MCF 10A (cell line): Measurements from ENCODE around the gene GALNT9. TPM values are rescaled to one million over a fixed set of nuclear protein-coding genes. Genes with fewer than 3 reads are reported as not detected.

Experiments used
- BruUV-seq: library from RNA; stranded (reverse); fragments of 400-500 nt; replicated peaks from 2 replicates; lab custom pipeline; 2021; lab: Mats Ljungman, UMichigan
- CTCF ChIA-PET: fragments of 300-600 bp; sonication (Branson Sonifier 250); formaldehyde crosslinking; extraction: SDS; loops from one replicate; lab custom pipeline; 2021; ENCODE audit warnings: antibody characterized with exemption, inconsistent platforms; lab: Yijun Ruan, JAX
- POLR2A ChIA-PET: fragments of 300-600, 350-650 bp; sonication (Branson Sonifier 250); formaldehyde crosslinking; extraction: SDS; loops from one replicate; lab custom pipeline; 2020; ENCODE audit warnings: antibody characterized with exemption, inconsistent platforms; lab: Yijun Ruan, JAX
- DNase-seq: peaks from one replicate; pipeline ENCODE4 v3.0.0-alpha.2; 2018; ENCODE audit not compliant: unreplicated experiment
- H3K27ac Mint-ChIP-seq: one replicate; pipeline ENCODE4 v1.8.0; 2022; ENCODE audit warnings: mild to moderate bottlenecking, low read depth, mixed read lengths; ENCODE audit not compliant: unreplicated experiment
- H3K27me3 Mint-ChIP-seq: one replicate; pipeline ENCODE4 v1.8.0; 2022; ENCODE audit warnings: mixed read lengths; ENCODE audit not compliant: insufficient read depth, unreplicated experiment
- H3K36me3 Mint-ChIP-seq: one replicate; pipeline ENCODE4 v1.8.0; 2022; ENCODE audit warnings: mild to moderate bottlenecking, moderate library complexity, mixed read lengths; ENCODE audit not compliant: insufficient read depth, unreplicated experiment
- H3K4me1 Mint-ChIP-seq: one replicate; pipeline ENCODE4 v1.8.0; 2022; ENCODE audit warnings: mixed read lengths; ENCODE audit not compliant: insufficient read depth, unreplicated experiment
- H3K4me3 Mint-ChIP-seq: one replicate; pipeline ENCODE4 v1.8.0; 2022; ENCODE audit warnings: mild to moderate bottlenecking, moderate library complexity, mixed read lengths; ENCODE audit not compliant: unreplicated experiment
- H3K9me3 Mint-ChIP-seq: one replicate; pipeline ENCODE4 v1.8.0; 2022; ENCODE audit warnings: mixed read lengths; ENCODE audit not compliant: unreplicated experiment
- CTCF ChIP-seq: fragments of 200-600 bp; IDR thresholded peaks from one replicate; pipeline ENCODE4 v1.8.0; 2022; ENCODE audit warnings: antibody characterized with exemption, mild to moderate bottlenecking; ENCODE audit not compliant: unreplicated experiment
- intact Hi-C: fragments of 100-400 bp; cut with micrococcal nuclease; formaldehyde crosslinking; loops from 2 replicates; pipeline ENCODE4 v1.14.1; 2022
- total RNA-seq: library from RNA; stranded (reverse); gene quantifications from 2 replicates; pipeline ENCODE4 v1.2.3, GENCODE V29; 2022

Gene GALNT9
- total RNA-seq, 1 experiment from 2014 or later = 4.4 TPM

- no peaks in the 10 kb centered on the region for H3K36me3 Mint-ChIP-seq
- POLR2A ChIA-PET = interaction anchor here (1.4 kb wide), 1 partner anchor 8 kb away, joined by 3 read pairs; no protein-coding TSS in a partner anchor
- BruUV-seq = no TSS peak
- TF ChIP-seq CTCF = no peak
- no peak overlapping the region for H3K27ac Mint-ChIP-seq
- intact Hi-C loops = no loop called here
- no peak for DNase-seq
- H3K9me3 Mint-ChIP-seq = no peaks in the 10 kb centered on the region
- H3K4me3 Mint-ChIP-seq = no peak overlapping the region
- H3K4me1 Mint-ChIP-seq = peaks cover 6% of the 10 kb centered on the region
- H3K27me3 Mint-ChIP-seq = no peaks in the 10 kb centered on the region
- CTCF ChIA-PET = interaction anchor here (0.5 to 2.0 kb wide), 3 partner anchors 8 to 457 kb away, joined by 3 to 6 read pairs (median 5); no protein-coding TSS in a partner anchor
Observed at GRCh38 chr12:132276066-132276826, 53.1 kb downstream of the GALNT9 start.

GRCh38 chr12:132275631-132276030 is 53.8 kb downstream of the GALNT9 start:
- Mint-ChIP-seq H3K4me1 (peaks cover 6% of the 10 kb centered on the region), H3K9me3 (no peaks in the 10 kb centered on the region), H3K27me3 (no peaks in the 10 kb centered on the region), H3K36me3 (no peaks in the 10 kb centered on the region), H3K27ac (no peak overlapping the region), H3K4me3 (no peak overlapping the region)
- CTCF ChIA-PET = interaction anchor here (0.5 to 2.0 kb wide), 3 partner anchors 8 to 135 kb away, joined by 3 to 5 read pairs (median 3); no protein-coding TSS in a partner anchor
- TF ChIP-seq CTCF = no peak
- no TSS peak for BruUV-seq
- POLR2A ChIA-PET = interaction anchor here (1.4 kb wide), 1 partner anchor 9 kb away, joined by 3 read pairs; no protein-coding TSS in a partner anchor
- no peak for DNase-seq
- intact Hi-C loops = no loop called here

GRCh38 chr12:132275110-132275531 is 54.3 kb downstream of the GALNT9 start:
- Mint-ChIP-seq H3K4me3 (no peak overlapping the region), H3K27me3 (no peaks in the 10 kb centered on the region), H3K36me3 (no peaks in the 10 kb centered on the region), H3K9me3 (no peaks in the 10 kb centered on the region), H3K4me1 (peaks cover 6% of the 10 kb centered on the region), H3K27ac (no peak overlapping the region)
- BruUV-seq = no TSS peak
- peak; percentile 72 for DNase-seq
- intact Hi-C loops = no loop called here
- CTCF ChIA-PET = interaction anchor here (0.5 to 2.0 kb wide), 3 partner anchors 8 to 39 kb away, joined by 3 to 5 read pairs (median 3); no protein-coding TSS in a partner anchor
- POLR2A ChIA-PET = no interaction called here
- TF ChIP-seq CTCF = no peak

GRCh38 chr12:132273992-132274334 is 55.4 kb downstream of the GALNT9 start:
- DNase-seq = no peak
- H3K4me3 Mint-ChIP-seq = no peak overlapping the region
- no peaks in the 10 kb centered on the region for H3K27me3 Mint-ChIP-seq
- H3K9me3 Mint-ChIP-seq = no peaks in the 10 kb centered on the region
- TF ChIP-seq CTCF = no peak
- no peak overlapping the region for H3K27ac Mint-ChIP-seq
- no TSS peak for BruUV-seq
- ChIA-PET CTCF (interaction anchor here (0.6 kb wide), 1 partner anchor 14 kb away, joined by 3 read pairs; no protein-coding TSS in a partner anchor), POLR2A (no interaction called here)
- intact Hi-C loops = no loop called here
- no peaks in the 10 kb centered on the region for H3K36me3 Mint-ChIP-seq
- H3K4me1 Mint-ChIP-seq = peaks cover 6% of the 10 kb centered on the region
